GM21381 (cell line): ENCODE results near the gene GMPS.
"Not testable (repeated sequence)": the region's sequence is repeated elsewhere in the genome, so short reads cannot be mapped to it uniquely, and the experiment has no call there.

Source experiments
- ATAC-seq: cut with Tn5 transposase; IDR thresholded peaks from one replicate; pipeline ENCODE4 v1.9.1; 2021; ENCODE audit warnings: mild to moderate bottlenecking, moderate library complexity; ENCODE audit not compliant: unreplicated experiment

GMPS gene

DNA sequence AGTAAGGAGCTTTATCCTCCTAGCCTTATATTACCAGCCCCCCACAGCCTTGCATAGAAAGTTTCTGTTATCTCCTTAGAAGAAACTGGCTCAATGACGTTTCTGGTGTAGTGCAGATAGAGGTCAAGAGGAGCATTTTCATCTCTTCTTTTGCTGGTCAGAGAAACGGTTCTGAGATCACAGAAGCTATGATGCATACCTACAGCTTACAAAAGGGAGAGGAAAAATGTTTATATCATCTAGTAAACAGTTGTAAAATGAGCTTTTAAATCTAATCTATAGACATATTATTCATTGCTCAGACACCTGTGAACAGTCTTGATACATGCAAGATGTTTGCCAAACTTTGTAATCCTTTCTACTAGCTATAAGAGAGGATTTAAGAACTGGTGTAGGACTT lies 68.0 kb downstream of the GMPS start:
- ATAC-seq: no peak

DNA sequence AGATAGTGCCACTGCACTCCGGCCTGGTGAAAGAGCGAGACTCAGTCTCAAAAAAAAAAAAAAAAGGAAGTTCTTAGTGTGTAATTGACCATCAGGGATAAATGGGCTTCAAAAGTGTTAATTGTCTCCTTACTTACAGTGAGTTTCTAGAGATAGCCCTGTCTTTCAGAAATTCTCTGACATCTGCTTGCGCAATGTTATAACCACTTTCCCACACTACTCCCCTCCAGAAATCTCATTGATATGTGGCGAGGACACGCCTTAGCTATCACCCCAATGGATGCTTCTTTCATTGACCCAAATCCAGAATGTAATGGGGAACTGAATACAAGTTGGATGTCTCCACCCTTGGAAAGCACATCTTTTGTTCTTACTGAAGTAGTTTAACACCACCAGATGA lies 70.9 kb downstream of the GMPS start:
- ATAC-seq: no peak

- ATAC-seq: no peak
Measured at GRCh38 chr3:155944081-155944480, 73.6 kb downstream of the GMPS start.

GRCh38 chr3:155946178-155946577 lies 75.7 kb downstream of the GMPS start:
- ATAC-seq: no peak

DNA sequence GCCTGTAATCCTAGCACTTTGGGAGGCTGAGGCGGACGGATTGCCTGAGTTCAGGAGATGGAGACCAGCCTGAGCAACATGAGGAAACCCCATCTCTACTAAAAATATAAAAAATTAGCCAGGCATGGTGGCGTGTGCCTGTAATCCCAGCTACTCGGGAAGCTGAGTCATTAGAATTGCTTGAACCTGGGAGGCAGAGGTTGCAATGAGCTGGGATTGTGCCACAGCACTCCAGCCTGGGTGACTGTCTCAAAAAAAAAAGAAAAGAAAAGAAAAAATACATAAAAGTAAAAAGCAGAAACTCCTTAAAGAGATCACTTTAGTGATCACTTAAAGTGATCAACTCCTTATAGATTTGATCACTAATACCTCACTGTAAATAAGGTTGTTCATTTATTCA lies 78.0 kb downstream of the GMPS start:
- ATAC-seq: no peak

- ATAC-seq: no peak
Measured at GRCh38 chr3:155949453-155950217, 79.2 kb downstream of the GMPS start.

DNA sequence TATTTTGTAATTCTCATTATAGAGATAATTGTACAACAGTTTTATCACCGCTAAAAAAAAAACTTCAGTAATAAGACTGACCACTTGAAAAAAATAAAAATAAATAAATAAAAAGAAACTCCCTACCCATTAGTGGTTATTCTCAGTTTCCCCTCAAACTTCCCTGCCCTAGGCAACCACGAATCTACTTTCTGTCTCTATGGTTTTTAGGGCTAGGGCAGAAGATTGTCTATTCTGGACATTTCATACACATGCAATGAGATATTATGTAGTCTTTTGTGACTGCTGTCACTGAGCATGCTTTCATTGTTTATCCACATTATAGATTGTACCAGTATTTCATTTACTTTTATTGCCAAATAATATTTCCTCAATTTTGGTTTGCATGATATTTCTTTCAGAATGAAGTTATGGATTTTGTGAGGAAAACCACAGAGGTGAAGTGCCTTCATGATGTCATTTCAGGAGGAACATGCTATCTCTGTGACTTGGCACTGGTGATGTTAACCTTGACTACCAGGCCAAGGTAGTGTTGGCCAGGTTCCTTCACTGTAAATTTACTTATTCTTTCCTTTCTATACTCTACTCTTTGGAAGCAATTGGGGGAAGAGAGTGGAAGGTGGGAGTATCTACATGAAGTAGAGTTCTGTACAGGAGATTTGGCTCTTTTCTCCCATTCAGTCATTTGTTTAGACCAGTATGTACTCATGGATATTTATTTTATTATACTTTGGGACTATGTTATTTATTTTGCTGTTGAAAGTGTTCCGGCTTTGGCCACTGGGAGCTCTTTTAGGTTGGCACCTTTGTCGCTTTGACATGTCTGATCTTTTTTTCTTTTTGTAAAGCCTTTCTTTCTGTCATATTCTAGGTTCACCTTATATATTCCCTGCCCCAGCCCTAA lies 86.3 kb downstream of the GMPS start:
- no peak for ATAC-seq

DNA sequence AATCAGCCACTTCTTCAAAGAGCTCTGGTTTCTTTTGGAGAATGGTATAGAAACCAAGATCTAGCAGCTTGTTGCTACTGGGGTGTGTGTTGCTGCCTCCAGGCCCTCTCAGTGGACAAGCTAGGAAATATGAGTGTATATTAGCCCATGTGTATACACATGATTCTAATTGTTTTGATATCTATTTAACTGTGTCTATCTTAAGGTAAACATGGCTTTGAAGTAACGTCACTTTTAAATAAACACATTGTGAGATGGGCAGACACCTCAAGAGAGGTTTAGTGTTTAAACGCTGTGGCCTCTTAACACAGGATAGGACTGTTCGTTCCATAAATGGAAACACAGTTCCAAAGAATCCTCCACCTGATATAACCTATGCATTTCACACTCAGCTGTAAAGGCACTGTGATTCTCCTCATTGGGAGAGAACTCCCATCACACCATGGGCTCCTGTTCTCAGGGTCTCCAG lies 87.0 kb downstream of the GMPS start:
- no peak for ATAC-seq

- ATAC-seq: no peak
Measured at GRCh38 chr3:155958676-155959075, 88.2 kb downstream of the GMPS start.

DNA sequence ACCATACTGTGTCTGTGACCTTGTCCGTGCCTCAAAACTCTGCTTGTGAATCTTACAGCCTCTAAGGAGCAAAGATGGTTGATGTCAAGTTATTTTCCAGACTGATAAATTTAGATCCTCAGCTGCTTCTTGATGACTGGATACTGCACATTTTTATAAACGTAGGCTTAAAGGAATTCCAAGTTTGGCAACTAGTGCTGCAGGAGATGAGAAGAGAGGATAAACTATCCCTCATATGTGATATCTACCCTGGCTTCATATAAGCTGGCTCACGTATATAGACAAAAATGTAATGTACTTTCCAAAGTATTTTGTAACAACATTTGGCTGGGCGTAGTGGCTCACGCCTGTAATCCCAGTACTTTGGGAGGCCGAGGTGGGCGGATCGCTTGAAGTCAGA lies 89.6 kb downstream of the GMPS start:
- no peak for ATAC-seq

GRCh38 chr3:155961044-155961443 lies 90.6 kb downstream of the GMPS start:
- ATAC-seq: not testable (repeated sequence)

- ATAC-seq: no peak
Measured at GRCh38 chr3:155963570-155963969, 93.1 kb downstream of the GMPS start.

DNA sequence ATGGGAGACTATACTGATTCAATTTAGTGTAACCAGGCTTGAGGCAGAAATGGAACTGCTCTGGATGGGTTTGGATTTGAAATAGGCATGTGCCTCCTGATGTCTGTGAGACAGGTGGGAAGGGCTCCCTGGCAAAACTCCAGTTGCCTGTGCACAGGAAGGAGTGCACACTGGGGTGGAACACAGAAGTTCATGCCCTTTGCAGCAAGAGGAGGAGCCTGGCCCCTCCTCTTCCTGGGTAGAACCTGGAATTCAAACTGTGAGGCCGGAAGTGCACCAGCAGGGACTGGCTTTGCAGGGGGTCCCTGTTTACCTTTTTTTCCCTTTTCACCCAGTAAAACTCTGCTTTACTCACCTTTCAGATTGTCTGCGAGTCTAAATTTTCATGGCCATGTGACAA lies 99.9 kb downstream of the GMPS start:
- no peak for ATAC-seq

- no peak for ATAC-seq
Measured at GRCh38 chr3:155972885-155973584, 102.6 kb downstream of the GMPS start.

GRCh38 chr3:155978324-155978723 lies 107.9 kb downstream of the GMPS start:
- no peak for ATAC-seq

DNA sequence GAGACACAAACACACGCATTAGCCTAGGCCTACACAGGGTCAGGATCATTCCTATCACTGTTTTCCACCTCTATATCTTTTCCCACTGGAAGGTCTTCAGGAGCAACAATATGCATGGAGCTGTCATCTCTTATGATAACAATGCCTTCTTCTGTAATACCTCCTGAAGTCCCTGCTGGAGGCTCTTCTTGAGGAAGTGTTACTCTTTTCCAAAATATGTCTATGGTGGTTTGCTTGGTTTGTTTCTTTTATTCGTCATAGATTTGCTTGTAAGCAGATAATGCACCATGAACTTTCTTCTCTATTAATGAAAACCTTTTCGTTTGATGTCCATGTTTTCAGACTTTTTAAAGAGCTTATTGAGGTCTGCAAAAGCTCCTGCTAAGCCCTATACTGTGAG lies 109.3 kb downstream of the GMPS start:
- no peak for ATAC-seq

GRCh38 chr3:155981669-155982068 lies 111.2 kb downstream of the GMPS start:
- no peak for ATAC-seq

GRCh38 chr3:155983834-155984474 lies 113.5 kb downstream of the GMPS start:
- ATAC-seq: no peak

DNA sequence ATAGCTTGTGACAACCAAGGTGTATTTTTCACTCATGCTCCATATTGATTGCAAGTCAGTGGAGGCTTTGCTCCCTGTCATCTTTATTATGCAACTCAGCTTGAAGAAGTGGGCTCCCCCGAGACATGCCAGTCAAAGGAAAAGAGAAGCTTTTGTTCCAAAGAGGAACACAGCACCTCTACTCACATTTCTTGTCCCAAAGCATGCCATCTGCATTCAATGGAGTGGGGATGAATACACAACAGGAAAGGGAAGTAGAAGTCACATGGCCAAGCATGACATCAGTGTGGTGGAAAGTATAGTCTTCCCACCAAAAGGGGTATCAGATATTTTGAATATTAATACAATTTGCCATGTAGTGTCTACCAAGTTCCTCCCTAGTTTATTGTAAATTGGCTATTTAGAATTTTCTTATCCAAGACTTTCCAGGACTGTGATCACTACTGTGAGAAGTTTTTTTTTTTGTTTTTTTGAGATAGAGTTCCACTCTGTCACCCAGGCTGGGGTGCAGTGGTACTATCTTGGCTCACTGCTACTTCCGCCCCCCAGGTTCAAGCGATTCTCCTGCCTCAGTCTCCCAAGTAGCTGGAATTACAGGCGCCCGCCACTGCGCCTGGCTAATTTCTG lies 114.5 kb downstream of the GMPS start:
- ATAC-seq: no peak

- no peak for ATAC-seq
Measured at GRCh38 chr3:155989536-155989935, 119.1 kb downstream of the GMPS start.
